ENCODE data around the gene RIT2.

The RIT2 gene

DNA sequence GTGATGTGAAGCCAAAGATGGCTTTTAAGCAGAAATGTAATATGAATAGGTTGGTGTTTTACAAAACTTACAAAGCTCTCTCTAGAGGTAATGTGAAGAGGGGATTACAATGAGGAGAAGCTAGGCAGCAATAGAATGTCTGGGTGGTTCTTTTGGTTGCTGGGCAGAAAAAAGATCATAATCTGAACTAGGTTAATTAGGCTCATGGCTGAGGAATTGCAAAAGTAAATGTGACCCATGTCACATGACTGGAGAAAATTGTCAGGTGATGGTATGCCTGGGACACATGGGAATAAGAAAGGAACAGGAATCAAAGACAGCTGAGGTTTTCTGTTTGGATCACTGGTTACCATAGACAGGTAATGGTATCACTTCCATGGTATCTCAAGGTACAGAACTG, 7.5 kb upstream of the RIT2 start:
- DNase-seq (ENCODE audit: low spot score) (no peak), ATAC-seq (ENCODE audit: low read depth) (no peak)
- no peak overlapping the region for H3K27ac ChIP-seq (ENCODE audit: poor library complexity, severe bottlenecking)
- H3K27me3 ChIP-seq (ENCODE audit: insufficient read depth, poor library complexity, severe bottlenecking) = peaks cover 17% of the 10 kb centered on the region
- H3K9me3 ChIP-seq (ENCODE audit: severe bottlenecking) = no peaks in the 10 kb centered on the region
- no peaks in the 10 kb centered on the region for H3K4me1 ChIP-seq (ENCODE audit: insufficient read depth, poor library complexity, severe bottlenecking)
- H3K4me3 ChIP-seq (ENCODE audit: severe bottlenecking) = no peak overlapping the region
- H3K36me3 ChIP-seq (ENCODE audit: low read depth) = no peaks in the 10 kb centered on the region
- TF ChIP-seq, protein P1, sequence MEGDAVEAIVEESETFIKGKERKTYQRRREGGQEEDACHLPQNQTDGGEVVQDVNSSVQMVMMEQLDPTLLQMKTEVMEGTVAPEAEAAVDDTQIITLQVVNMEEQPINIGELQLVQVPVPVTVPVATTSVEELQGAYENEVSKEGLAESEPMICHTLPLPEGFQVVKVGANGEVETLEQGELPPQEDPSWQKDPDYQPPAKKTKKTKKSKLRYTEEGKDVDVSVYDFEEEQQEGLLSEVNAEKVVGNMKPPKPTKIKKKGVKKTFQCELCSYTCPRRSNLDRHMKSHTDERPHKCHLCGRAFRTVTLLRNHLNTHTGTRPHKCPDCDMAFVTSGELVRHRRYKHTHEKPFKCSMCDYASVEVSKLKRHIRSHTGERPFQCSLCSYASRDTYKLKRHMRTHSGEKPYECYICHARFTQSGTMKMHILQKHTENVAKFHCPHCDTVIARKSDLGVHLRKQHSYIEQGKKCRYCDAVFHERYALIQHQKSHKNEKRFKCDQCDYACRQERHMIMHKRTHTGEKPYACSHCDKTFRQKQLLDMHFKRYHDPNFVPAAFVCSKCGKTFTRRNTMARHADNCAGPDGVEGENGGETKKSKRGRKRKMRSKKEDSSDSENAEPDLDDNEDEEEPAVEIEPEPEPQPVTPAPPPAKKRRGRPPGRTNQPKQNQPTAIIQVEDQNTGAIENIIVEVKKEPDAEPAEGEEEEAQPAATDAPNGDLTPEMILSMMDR (IDR thresholded peaks at IDR 0.05; ENCODE audit: poor library complexity, severe bottlenecking) = no peak

DNA sequence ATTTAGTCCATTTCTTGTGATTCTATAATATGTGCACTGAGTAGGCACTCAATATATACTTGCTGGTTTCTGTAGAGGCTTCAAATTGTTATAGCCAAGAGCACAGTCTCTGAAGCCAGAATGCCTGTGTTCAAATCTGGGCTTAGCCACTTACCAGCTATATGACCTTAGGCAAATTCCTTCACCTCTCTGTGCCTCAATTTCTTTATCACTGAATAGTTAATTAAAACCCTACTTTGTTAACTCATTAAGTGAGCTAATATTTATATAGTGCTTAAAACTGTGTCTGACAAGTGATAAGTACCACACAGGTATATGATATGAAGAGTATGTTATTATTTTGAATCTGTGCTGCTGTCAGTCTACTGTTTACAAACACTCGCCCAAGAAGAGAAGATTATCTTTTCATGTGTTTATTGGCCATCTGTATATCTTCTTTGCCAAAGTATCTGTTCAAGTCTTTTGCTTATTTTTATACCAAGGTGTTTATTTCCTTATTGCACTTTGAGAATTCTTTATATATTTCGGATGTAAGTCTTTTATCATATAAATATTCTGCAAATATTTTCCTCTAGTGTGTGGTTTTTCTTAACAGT, 1.3 kb upstream of the RIT2 start:
- no peak for ATAC-seq (ENCODE audit: low read depth)
- no peak overlapping the region for H3K4me3 ChIP-seq (ENCODE audit: severe bottlenecking)
- no peak for DNase-seq (ENCODE audit: low spot score)
- peaks cover 38% of the 10 kb centered on the region for H3K27me3 ChIP-seq (ENCODE audit: insufficient read depth, poor library complexity, severe bottlenecking)
- no peak overlapping the region for H3K27ac ChIP-seq (ENCODE audit: poor library complexity, severe bottlenecking)
- TF ChIP-seq, protein P1 (IDR thresholded peaks at IDR 0.05; ENCODE audit: poor library complexity, severe bottlenecking) = no peak
- no peaks in the 10 kb centered on the region for H3K9me3 ChIP-seq (ENCODE audit: severe bottlenecking)
- no peaks in the 10 kb centered on the region for H3K36me3 ChIP-seq (ENCODE audit: low read depth)
- no peaks in the 10 kb centered on the region for H3K4me1 ChIP-seq (ENCODE audit: insufficient read depth, poor library complexity, severe bottlenecking)

DNA sequence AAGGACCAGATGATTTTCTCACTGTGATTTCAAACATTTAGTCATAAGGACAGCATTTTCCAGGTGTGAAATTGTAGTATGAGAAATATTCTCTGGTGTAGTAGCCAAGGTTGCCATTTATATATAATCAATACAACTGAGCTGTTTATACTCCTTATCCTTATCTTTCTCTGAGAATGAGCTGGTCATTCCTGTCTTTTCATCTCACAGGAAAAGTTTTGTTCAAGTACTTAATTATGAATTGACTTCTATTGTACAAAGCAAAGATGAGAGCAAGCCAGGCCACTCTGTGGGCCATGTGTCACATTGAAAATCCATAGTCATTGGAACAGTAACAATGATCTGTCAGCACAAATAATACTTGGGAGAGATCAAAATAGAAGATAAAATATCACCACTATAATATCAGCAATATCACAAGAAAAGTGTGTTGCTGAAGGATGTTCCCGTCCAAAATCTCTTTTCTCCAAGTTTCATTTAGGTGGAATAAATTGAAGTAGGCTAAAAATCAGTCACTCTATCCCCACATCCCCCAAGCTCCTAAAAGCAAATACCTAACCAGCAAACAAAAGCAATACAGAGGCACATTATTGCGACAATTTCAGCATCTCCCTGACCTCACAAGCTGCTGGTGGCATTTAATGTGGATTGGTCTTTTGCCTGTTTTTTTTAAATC, 2.1 kb downstream of the RIT2 start:
- H3K27ac ChIP-seq (ENCODE audit: poor library complexity, severe bottlenecking) = no peak overlapping the region
- TF ChIP-seq, protein P1 (IDR thresholded peaks at IDR 0.05; ENCODE audit: poor library complexity, severe bottlenecking) = no peak

DNA sequence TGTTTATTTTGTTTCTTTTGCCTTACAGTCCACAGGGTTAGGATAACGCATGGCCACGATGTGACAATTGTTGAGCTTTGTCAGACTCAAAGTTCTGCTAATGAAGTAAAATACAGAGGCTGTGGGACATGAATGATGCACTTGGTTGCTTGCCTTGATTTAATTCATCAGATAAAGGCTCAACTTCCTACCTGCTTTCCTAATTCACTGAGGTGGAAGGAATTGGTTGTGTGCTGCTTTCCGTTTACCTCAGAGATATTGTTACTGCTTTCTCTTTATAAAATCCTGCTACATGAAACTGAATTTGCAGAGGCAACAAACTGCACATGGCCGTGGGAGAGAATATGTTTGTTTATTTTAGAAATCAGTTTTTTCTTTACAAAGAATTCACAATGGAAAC, 6.6 kb downstream of the RIT2 start:
- TF ChIP-seq, protein P1 (IDR thresholded peaks at IDR 0.05; ENCODE audit: poor library complexity, severe bottlenecking) = no peak
- ATAC-seq (ENCODE audit: low read depth) (no peak), DNase-seq (ENCODE audit: low spot score) (no peak)
- no peaks in the 10 kb centered on the region for H3K9me3 ChIP-seq (ENCODE audit: severe bottlenecking)
- H3K36me3 ChIP-seq (ENCODE audit: low read depth) = no peaks in the 10 kb centered on the region
- no peaks in the 10 kb centered on the region for H3K27me3 ChIP-seq (ENCODE audit: insufficient read depth, poor library complexity, severe bottlenecking)
- no peaks in the 10 kb centered on the region for H3K4me1 ChIP-seq (ENCODE audit: insufficient read depth, poor library complexity, severe bottlenecking)
- H3K27ac ChIP-seq (ENCODE audit: poor library complexity, severe bottlenecking) = no peak overlapping the region
- no peak overlapping the region for H3K4me3 ChIP-seq (ENCODE audit: severe bottlenecking)

More for the DNA sequence above, 2.1 kb downstream of the RIT2 start:
- ATAC-seq (ENCODE audit: low read depth) (no peak), DNase-seq (ENCODE audit: low spot score) (no peak)
- H3K4me3 ChIP-seq (ENCODE audit: severe bottlenecking) = no peak overlapping the region
- H3K4me1 ChIP-seq (ENCODE audit: insufficient read depth, poor library complexity, severe bottlenecking) = no peaks in the 10 kb centered on the region
- no peaks in the 10 kb centered on the region for H3K9me3 ChIP-seq (ENCODE audit: severe bottlenecking)
- peaks cover 25% of the 10 kb centered on the region for H3K27me3 ChIP-seq (ENCODE audit: insufficient read depth, poor library complexity, severe bottlenecking)
- H3K36me3 ChIP-seq (ENCODE audit: low read depth) = no peaks in the 10 kb centered on the region

DNA sequence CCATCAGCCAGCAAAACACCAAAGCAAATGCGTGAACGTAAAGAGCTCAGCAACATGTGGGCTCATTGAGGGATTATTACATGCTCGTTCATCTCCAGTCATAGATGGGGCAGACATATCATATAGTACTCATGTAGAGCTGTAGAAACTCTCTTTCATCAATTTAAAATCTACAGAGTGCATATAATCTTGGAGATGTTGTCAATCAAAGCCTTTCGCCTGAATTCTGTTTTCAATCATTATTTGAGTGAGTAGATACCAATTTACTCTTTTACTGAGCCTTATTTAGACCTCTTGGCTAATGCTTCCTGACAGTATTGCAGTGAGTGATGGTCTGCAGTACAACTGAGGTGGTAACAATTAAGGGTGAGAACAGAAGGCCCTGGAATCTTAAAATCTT, 7.0 kb downstream of the RIT2 start:
- DNase-seq (ENCODE audit: low spot score) (no peak), ATAC-seq (ENCODE audit: low read depth) (no peak)
- Histone ChIP-seq H3K27ac (ENCODE audit: poor library complexity, severe bottlenecking) (no peak overlapping the region), H3K4me3 (ENCODE audit: severe bottlenecking) (no peak overlapping the region), H3K4me1 (ENCODE audit: insufficient read depth, poor library complexity, severe bottlenecking) (no peaks in the 10 kb centered on the region), H3K9me3 (ENCODE audit: severe bottlenecking) (no peaks in the 10 kb centered on the region), H3K36me3 (ENCODE audit: low read depth) (no peaks in the 10 kb centered on the region), H3K27me3 (ENCODE audit: insufficient read depth, poor library complexity, severe bottlenecking) (no peaks in the 10 kb centered on the region)
- TF ChIP-seq, protein P1 (IDR thresholded peaks at IDR 0.05; ENCODE audit: poor library complexity, severe bottlenecking) = no peak

Data from RWPE2 (cell line).